ENCODE measurements around the gene POLA1.

The POLA1 gene

DNA sequence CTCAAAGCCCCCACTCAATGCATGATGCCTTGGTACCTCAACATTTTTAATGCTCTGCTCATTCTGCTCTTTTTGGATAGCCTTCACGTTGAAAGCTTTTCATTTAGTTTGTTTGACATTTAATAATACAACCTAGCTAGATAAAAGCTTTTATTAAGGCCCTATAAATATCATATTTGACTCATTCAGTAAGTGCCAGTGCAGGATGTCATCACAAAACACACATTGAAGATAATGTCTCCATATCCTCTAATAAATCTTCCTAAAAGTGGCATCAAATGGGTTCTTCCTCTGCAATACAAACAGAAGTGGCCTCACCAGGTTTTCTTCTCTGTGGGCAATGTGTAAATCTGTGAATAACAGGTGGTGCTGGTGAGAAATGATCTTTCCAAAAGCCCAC, 34.6 kb upstream of the POLA1 start:
- TF ChIP-seq CTCF (IDR thresholded peaks at IDR 0.05; ENCODE audit: insufficient read depth, low read length): no peak
- no peak for TF ChIP-seq SPI1 (IDR thresholded peaks at IDR 0.05; ENCODE audit: borderline replicate concordance, low read depth)
- TF ChIP-seq, protein P1, sequence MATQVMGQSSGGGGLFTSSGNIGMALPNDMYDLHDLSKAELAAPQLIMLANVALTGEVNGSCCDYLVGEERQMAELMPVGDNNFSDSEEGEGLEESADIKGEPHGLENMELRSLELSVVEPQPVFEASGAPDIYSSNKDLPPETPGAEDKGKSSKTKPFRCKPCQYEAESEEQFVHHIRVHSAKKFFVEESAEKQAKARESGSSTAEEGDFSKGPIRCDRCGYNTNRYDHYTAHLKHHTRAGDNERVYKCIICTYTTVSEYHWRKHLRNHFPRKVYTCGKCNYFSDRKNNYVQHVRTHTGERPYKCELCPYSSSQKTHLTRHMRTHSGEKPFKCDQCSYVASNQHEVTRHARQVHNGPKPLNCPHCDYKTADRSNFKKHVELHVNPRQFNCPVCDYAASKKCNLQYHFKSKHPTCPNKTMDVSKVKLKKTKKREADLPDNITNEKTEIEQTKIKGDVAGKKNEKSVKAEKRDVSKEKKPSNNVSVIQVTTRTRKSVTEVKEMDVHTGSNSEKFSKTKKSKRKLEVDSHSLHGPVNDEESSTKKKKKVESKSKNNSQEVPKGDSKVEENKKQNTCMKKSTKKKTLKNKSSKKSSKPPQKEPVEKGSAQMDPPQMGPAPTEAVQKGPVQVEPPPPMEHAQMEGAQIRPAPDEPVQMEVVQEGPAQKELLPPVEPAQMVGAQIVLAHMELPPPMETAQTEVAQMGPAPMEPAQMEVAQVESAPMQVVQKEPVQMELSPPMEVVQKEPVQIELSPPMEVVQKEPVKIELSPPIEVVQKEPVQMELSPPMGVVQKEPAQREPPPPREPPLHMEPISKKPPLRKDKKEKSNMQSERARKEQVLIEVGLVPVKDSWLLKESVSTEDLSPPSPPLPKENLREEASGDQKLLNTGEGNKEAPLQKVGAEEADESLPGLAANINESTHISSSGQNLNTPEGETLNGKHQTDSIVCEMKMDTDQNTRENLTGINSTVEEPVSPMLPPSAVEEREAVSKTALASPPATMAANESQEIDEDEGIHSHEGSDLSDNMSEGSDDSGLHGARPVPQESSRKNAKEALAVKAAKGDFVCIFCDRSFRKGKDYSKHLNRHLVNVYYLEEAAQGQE (IDR thresholded peaks at IDR 0.05; ENCODE audit: insufficient replicate concordance, low read depth): no peak
- TF ChIP-seq POLR2AphosphoS5 (IDR thresholded peaks at IDR 0.05; ENCODE audit: low read depth): no peak
- no peak for TF ChIP-seq GABPA (IDR thresholded peaks at IDR 0.05; ENCODE audit: low read depth)
- Histone ChIP-seq H3K27me3 (ENCODE audit: insufficient read depth, poor library complexity, severe bottlenecking) (peaks cover 2% of the 10 kb centered on the region), H3K27ac (replicated peaks) (no peak overlapping the region), H3K4me3 (replicated peaks; ENCODE audit: insufficient read depth, low read length) (no peak overlapping the region)
- DNase-seq (ENCODE audit: low read depth in 1 of 2, low spot score in 1 of 2): no peak

DNA sequence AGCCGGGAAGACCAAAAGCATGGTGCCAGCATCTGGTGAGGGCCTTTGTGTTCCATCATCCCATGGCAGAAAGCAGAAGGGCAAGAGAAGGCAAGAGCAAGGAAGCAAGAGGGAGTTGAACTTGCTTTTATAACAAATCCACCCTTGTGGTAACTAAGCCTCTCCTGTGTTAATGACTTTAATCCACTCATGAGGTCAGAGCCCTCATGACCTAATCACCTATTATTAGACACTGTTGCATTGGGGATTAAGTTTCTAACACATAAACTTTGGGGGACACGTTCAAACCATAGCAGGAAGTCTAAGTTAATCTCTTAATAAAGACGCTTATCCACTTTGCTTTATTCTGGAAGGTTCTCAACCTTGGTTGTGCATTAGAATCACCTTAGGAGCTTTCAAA, 34.1 kb upstream of the POLA1 start:
- Histone ChIP-seq H3K27ac (replicated peaks) (no peak overlapping the region), H3K27me3 (ENCODE audit: insufficient read depth, poor library complexity, severe bottlenecking) (peaks cover 2% of the 10 kb centered on the region), H3K4me3 (replicated peaks; ENCODE audit: insufficient read depth, low read length) (no peak overlapping the region)
- DNase-seq (ENCODE audit: low read depth in 1 of 2, low spot score in 1 of 2): no peak
- no peak for TF ChIP-seq POLR2AphosphoS5 (IDR thresholded peaks at IDR 0.05; ENCODE audit: low read depth)
- TF ChIP-seq, protein P1 (IDR thresholded peaks at IDR 0.05; ENCODE audit: insufficient replicate concordance, low read depth): no peak
- no peak for TF ChIP-seq GABPA (IDR thresholded peaks at IDR 0.05; ENCODE audit: low read depth)
- TF ChIP-seq SPI1 (IDR thresholded peaks at IDR 0.05; ENCODE audit: borderline replicate concordance, low read depth): no peak
- no peak for TF ChIP-seq CTCF (IDR thresholded peaks at IDR 0.05; ENCODE audit: insufficient read depth, low read length)

GRCh38 chrX:24661292-24661691, 32.4 kb upstream of the POLA1 start:
- Histone ChIP-seq H3K27ac (replicated peaks) (no peak overlapping the region), H3K4me3 (replicated peaks; ENCODE audit: insufficient read depth, low read length) (no peak overlapping the region), H3K27me3 (ENCODE audit: insufficient read depth, poor library complexity, severe bottlenecking) (peaks cover 2% of the 10 kb centered on the region)
- DNase-seq (ENCODE audit: low read depth in 1 of 2, low spot score in 1 of 2): no peak
- TF ChIP-seq SPI1 (IDR thresholded peaks at IDR 0.05; ENCODE audit: borderline replicate concordance, low read depth) (no peak), GABPA (IDR thresholded peaks at IDR 0.05; ENCODE audit: low read depth) (no peak), POLR2AphosphoS5 (IDR thresholded peaks at IDR 0.05; ENCODE audit: low read depth) (no peak), CTCF (IDR thresholded peaks at IDR 0.05; ENCODE audit: insufficient read depth, low read length) (no peak)
- TF ChIP-seq, protein P1 (IDR thresholded peaks at IDR 0.05; ENCODE audit: insufficient replicate concordance, low read depth): no peak

All from HL-60 (cell line).